HG03575 (cell line): Measurements from ENCODE around the gene SPHK2.

ENCODE experiments used
- ATAC-seq: cut with Tn5 transposase; IDR thresholded peaks from one replicate; pipeline ENCODE4 v1.9.1; 2021; ENCODE audit not compliant: unreplicated experiment, insufficient number of reproducible peaks, low FRiP score; ENCODE audit errors: extremely low read depth

The SPHK2 gene

DNA sequence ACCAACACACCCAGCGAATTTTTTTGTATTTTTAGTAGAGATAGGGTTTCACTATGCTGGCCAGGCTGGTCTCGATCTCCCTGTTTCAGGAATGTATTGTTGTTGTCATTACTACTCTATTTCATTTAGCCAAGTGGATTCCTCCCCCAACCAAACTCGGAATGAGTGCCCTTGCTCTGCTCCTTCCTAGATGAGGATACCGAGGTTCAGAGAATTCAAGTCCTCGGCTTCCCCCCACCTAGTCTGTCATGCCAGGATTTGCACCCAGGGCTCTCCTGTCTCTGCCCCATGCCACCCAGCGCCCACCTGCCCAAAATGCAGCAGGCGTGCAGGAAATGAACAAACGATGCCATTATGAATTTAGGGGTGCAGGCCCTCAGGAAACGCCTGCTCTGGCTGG is 16.3 kb upstream of the SPHK2 start:
- ATAC-seq = no peak

DNA sequence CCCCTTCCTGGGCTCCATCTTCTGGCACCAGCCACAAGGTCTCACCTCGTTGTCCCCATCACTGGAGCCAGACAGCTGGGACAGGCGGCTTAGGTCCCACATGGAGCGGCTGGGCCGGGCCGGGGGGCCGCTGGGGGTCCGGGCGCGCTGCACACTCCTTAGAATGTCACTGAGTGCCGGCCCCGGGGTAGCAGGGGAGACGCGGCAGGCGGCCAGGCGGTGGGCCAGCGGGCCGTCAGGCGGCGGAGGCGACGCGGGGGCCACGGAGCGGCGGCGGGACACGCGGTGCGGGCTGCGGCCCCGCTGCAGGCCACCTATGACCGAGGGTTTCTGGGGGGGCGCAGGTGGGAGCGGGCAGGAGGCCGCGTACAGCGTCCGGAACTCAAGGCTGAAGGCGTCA is 15.9 kb upstream of the SPHK2 start:
- no peak for ATAC-seq

DNA sequence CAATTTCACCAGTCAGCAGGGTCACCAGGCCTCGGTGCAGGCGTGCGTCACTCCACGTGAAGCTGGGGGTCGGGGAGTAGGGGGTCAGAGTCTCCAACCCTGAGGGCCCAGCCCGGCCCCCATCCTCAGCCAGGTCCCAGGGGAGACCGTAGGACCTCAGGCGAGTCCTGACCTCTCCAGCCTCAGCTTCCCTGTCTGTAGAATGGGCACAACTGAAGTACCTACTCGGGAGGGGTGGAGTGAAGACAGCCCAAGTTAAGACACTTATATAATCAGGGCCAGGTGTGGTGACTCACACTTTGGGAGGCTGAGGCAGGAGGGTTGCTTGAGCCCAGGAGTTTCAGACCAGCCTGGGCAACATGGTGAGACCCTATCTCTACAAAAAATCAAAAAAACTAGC is 15.5 kb upstream of the SPHK2 start:
- ATAC-seq = no peak

DNA sequence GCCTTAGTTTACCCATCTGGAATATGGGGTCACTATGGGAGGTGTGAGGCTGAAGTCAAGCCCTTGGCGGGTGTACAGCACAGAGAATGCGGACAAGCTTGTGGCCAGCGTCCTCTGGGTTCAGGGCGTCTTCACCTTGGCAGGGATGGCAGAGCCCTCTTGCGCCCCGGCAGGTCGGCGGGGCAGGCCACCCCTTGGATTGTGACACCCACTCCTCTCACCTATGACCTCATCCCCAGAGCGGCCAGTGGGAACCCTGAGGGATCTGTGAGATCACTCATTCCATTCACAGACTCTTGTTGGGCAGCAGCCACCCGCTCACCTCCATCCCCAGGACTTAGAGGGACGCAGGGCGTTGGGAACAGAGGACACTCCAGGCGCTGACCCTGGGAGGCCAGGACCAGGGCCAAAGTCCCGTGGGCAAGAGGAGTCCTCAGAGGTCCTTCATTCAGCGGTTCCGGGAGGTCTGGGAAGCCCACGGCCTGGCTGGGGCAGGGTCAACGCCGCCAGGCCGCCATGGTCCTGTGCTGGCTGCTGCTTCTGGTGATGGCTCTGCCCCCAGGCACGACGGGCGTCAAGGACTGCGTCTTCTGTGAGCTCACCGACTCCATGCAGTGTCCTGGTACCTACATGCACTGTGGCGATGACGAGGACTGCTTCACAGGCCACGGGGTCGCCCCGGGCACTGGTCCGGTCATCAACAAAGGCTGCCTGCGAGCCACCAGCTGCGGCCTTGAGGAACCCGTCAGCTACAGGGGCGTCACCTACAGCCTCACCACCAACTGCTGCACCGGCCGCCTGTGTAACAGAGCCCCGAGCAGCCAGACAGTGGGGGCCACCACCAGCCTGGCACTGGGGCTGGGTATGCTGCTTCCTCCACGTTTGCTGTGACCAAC is 12.6 kb upstream of the SPHK2 start, which contains the start of gene SPACA4:
SPACA4 (plus strand) TSS at position 280 of the 896 bp plus-strand sequence; CDS start at position 517, 237 bp downstream.
- ATAC-seq = no peak

DNA sequence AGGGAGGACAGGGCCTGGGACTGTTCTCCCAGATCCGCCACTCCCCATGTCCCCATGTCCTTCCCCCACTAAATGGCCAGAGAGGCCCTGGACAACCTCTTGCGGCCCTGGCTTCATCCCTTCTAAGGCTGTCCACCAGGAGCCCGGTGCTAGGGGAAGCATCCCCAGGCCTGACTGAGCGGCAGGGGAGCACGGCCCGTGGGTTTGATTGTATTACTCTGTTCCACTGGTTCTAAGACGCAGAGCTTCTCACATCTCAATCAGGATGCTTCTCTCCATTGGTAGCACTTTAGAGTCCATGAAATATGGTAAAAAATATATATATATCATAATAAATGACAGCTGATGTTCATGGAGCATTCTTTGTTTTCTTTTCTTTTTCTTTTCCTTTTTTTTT is 11.9 kb upstream of the SPHK2 start:
- ATAC-seq = no peak

DNA sequence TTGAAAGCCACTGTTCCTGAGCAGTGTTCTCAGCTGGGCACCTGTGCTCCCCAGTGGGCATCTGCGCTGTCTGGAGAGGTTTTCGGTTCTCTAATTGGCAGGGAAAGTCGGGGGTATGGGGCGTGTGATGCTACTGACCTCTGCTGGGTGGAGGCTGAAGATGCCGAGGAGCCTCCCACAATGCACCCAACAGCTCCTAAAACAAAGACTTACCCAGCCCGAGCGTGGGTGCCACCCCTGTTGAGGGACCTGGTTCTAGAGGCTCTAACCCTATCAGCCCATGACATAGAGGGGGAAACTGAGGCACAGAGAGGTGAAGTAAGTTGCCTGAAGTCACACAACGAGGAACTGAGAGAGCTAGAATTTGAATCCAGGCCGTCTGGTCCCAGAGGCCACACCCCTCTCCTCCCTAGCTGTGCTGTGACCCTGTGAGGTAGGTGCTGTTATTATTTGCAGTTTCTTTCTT is 10.5 kb upstream of the SPHK2 start:
- no peak for ATAC-seq

DNA sequence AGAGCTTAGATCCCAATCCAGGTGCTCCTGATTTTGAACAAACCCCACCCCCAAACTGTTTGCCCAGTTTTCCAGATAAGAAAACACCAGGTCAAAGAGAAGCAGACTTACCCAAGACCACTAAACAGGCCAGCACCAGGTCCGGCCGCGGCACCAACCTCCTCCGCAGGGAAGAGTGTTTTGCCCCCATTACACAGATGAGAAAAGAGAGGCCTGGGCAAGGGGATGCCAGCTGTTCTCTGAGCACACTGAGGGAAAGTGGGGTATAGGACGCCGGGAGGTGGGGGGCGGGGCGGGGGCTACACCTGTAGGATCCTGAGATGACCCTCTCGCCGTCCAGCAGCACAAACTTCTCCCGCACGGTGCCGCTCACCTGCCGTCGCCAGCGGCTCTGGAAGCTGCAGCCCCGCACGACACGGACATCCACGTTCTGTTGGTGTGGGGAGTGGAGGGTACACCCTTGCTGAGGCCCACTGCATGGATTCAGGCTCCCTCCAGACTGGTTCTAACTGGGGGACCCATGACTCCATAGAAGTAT is 9.7 kb upstream of the SPHK2 start:
- no peak for ATAC-seq

DNA sequence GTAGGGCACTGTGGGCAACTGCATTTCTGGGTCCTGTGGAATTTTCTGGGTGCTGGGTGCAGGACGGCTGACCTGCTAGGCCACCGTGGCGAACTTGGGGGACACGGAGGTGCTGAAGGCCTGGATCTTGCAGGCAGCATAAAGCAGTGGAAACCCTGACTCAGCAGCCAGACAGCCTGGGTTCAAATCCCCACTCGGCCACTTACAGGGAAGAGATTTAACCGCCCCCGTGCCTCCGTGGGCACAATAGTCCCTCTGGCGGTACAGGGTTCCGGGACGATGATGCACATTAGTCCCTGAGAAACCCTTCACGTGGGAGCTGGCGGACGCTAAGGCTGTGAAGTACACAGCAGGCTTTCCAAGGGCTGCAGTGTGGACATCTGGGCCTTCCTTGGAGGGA is 7.4 kb upstream of the SPHK2 start:
- ATAC-seq = no peak

DNA sequence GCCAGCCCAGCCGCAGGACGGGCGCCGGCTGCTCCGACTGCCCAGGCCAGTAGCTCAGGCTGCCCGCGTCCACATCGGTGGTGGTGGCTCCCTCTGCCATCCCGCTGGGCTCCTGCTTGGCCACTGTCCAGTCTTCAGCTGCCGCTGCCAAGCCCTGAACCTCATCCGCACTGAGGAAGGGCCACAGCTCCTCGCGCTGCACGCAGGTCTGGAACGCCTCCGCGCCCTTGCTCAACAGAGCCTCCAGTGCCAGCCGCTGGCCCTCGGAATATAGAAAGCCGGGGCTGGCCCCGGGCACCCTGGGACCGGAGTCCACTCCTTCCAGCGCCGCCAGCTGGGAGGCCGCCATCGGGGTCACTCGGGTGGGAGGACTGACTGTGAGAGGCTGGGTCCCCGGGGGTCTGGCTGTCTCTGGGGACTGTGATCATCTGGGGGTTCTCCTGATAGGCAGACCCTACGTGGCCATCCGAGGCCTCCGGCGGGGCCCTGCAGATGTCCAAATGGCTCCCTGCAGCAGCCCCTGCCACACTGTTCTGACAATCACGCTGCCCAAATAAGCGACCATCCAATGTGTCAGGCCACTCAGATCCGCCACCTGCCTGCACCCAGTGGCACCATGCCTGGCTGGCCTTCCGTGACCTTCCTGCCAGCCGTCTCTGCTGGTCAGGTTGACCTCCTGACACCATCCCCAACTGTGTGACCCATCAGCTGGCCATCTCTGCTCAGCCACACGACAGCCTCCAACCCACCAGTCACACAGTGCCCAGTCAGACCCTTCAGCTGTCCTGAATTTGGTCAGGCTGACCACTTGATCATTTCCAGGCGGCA is 6.1 kb upstream of the SPHK2 start:
- ATAC-seq = no peak

DNA sequence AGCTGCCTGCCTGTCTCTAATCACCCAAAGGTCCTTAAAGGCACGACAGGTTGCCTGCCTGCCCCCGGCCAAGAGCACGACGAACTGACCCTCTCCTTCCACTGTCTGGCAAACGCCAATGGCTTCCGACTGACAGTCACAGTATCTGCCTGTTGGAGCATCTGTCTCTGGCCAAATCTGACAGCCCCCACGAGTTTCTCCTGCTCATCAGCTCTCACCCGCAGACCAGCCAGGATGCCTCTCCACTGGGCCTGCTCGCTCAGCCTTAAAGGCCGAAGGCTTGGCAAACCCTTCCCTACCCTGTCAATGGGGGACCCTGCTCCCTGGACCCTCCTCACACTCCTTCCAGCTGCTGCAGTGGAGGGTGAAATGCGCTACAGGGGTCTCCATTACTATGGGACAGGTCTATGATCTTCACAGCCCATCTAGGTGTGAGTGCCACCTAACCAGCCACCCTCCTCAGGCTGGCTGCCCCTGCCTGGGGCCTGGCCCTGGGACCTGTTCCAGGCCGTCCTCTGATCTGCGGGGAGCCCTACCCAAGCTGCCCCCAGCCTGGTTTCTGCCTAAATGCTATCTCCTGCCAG is 5.4 kb upstream of the SPHK2 start:
- no peak for ATAC-seq

DNA sequence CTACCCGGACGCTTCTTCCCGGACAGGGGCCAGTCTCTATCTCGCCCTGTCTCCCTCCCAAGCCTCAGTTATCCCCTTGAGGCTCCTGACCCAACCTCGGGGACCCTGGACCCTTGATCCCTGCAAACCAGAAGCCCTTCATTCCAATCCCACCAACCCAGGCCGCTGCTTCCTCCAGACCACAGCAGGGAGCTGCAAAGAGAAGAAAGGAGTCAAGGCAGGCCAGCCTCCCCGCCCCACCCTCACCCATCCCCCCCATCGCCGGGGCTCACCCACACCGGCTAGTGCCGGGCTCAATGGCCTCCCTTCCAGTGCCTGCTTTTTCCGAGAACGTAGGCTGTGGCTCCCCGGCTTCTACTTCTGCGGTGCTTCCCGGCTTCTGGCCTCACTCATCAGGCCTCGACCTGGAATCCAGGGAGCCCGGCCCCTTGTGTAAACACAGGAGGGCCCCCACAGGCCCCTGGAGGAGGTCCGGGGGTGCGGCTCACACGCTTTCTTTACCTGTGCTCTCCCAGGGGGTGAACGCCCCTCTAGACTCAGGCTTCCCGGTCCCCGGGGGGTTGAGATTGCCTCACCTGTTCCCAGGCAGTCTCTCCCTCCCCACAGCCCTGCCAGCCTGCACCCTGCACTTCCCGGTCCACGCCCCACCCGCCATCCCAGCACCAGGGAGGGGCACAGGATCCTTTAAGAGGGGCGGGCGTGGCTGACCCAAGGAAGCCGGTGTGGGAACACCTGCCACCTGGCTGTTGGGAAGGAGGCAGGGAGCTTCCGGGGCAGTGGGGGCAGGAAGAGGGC is 4.7 kb upstream of the SPHK2 start, which contains the start of gene FAM83E:
FAM83E (minus strand) TSS at position 641 of the 795 bp plus-strand sequence. CDS start 1,704 bp downstream, outside the sequence.
- ATAC-seq = no peak

DNA sequence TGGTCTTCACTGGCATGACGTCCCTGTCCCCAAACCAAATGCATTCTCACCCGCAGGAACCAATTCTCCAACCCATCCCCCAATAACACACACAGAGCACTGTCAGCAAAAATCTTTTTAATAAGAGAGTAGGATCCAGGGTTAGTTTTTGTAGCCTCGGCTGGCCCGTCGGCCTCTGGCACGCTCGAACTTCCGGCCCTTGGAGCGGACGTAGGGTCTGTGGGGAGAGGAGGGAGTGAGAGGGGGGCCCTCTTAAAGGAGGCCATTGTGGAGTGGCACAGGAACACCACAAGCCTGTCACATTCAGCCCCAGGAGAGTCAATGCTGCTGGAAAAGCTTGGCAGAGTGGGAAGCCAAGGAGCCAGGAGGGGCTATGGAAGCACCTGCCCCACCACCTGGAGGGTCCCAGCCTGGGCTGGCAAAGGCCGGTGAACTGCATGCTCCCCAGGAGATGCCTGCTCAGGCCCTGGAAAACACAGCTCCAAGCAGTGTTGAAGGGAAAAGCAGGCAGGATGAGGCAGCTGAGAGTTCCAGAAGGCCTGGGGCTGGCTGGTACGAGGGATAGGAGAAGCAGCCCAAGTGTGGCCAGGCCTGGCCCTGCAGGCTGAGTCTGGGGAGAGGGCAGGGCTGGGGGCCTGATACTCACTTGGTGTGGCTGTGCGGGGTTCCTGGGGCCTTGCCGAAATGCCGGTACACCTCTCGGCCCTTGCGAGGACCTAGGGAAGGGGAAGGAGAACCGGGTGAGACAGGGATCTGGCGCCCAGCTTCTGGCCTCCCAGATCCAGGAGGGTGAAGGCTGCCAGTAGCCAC is 3.9 kb upstream of the SPHK2 start:
- no peak for ATAC-seq

DNA sequence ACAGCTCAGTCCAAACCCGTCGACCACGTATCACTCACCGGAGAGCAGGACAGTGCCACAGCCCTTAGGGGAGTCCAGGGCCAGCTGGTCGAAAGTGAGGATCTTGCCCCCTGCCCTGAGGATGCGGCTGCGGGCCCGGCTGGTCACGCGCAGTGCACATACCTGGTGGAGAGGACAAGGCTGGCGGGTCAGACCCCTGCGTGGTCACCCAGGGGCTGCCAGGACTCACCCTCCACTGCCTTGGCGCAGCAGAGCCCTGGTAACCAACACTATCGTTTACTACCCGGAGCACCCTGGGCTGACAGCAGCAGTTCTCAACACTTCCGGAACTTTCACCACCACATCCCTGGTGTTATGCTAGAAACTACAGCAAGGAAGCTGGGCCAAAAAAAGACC is 3.3 kb upstream of the SPHK2 start:
- ATAC-seq = no peak

DNA sequence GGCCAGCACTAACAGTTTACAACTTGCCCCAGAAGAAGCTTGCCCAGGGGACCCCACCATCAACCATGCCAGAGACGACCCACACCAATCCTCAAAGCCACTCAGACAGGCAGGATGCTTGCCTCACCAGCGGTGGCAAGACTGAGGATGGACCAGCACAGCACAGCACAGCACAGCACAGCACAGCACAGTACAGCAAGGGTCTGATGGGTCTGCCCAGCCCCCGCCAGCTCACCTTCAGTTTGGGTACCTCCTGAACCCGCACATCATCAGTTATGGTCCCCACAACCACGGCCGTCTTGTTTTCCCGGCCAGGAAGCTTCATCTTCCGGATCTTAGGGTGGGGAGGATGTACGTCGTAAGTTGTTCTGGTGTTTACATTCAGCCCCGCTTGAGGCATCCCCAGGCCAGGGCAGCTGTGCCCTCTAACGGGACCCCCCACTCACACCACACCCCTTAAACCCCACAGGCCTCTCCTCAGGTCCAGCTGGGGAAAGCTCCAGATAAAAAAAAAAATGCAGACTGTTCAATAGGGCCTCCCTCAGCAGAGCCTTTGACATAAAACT is 2.7 kb upstream of the SPHK2 start:
- ATAC-seq = no peak

DNA sequence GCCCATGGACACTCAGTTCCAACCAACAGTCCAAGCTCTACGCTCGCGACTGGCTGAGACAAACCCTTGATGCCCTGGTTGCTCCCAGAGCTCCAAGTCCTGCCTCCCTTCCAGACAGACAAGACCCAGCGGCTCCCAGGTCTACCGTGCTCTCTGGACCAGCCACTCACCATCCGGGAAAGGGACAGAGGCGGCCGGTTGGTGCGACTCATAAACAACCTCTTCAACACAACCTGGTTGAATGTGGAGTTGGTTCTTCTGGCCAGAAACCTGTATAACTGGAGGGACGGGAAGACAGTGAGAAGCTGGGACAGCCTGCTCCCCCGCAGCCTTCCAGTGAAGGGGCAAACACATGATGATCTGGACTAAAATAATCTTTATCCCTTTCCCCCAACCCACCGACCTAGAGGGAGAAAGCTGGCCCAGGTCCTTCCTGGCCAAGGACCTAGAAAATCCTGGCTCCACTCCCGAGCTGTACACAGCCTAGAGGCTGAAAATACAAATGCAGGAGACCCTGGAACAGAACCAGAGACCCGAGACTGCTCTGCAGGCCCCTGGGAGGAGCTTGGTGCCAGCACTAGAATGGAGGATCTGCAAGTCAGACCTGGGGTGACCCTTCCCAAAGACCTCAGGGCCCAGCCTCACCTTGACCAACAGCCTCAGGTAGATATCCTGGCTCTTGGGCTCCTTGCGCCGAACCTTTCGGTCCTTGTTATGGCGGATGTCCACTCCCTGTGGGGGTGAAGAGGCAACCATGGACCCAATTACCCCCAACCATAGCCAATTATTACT is 2.0 kb upstream of the SPHK2 start:
- no peak for ATAC-seq

DNA sequence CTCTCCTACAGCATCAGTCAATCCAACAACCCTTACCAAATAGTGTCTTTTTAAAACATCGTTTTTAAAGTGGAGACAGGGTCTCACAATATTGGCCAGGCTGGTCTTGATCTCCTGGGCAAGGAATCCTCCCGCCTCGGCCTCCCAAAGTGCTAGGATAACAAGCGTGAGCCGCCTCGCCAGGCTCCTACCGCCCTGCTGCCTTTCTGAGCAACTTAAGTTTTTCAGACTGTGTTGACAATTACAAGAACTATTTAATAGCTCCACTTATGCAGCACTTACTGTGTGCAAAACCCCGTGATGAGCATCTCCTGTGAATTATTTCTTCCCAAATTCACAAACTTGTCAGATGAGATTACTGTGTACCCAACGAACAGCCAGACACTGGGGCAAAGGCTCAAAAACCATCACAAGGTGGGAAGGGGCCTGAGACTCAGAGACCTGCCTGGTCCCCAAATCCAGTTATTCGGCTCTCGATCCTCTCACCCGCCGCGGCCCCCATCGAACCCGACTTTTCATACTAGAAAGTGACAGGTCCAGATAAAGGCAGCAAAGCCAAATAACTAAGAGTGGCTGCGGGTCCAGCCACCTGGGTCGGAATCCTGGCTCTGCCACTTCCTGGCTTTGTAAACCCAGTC is 909 bp upstream of the SPHK2 start:
- no peak for ATAC-seq
